ENCODE data around the gene DNAJC10.
"Not testable (repeated sequence)": the region's sequence is repeated elsewhere in the genome, so short reads cannot be mapped to it uniquely, and the experiment has no call there.

The DNAJC10 gene

GRCh38 chr2:182682210-182682609 lies 33.8 kb upstream of the DNAJC10 start:
- peak; percentile 0 for DNase-seq (ENCODE audit: low read depth)
- no peak for TF ChIP-seq CTCF (IDR thresholded peaks at IDR 0.05; ENCODE audit: low read length, missing control alignments)

GRCh38 chr2:182685559-182685958 lies 30.5 kb upstream of the DNAJC10 start:
- no peak for DNase-seq (ENCODE audit: low read depth)
- no peak for TF ChIP-seq CTCF (IDR thresholded peaks at IDR 0.05; ENCODE audit: low read length, missing control alignments)
- no peak overlapping the region for H3K4me3 ChIP-seq (replicated peaks; ENCODE audit: low read depth, low read length)

More at GRCh38 chr2:182682210-182682609, 33.8 kb upstream of the DNAJC10 start:
- no peak overlapping the region for H3K4me3 ChIP-seq (replicated peaks; ENCODE audit: low read depth, low read length)

- not testable (repeated sequence) for DNase-seq (ENCODE audit: low read depth); H3K4me3 ChIP-seq (replicated peaks; ENCODE audit: low read depth, low read length)
Measured at GRCh38 chr2:182686763-182687162, 29.3 kb upstream of the DNAJC10 start.

- H3K4me3 ChIP-seq (replicated peaks; ENCODE audit: low read depth, low read length), result no peak overlapping the region
- no peak for TF ChIP-seq CTCF (IDR thresholded peaks at IDR 0.05; ENCODE audit: low read length, missing control alignments)
- no peak for DNase-seq (ENCODE audit: low read depth)
Measured at GRCh38 chr2:182694189-182694588, 21.9 kb upstream of the DNAJC10 start.

- no peak for TF ChIP-seq CTCF (IDR thresholded peaks at IDR 0.05; ENCODE audit: low read length, missing control alignments)
- H3K4me3 ChIP-seq (replicated peaks; ENCODE audit: low read depth, low read length), result no peak overlapping the region
- no peak for DNase-seq (ENCODE audit: low read depth)
Measured at GRCh38 chr2:182695776-182696175, 20.3 kb upstream of the DNAJC10 start.

- H3K4me3 ChIP-seq (replicated peaks; ENCODE audit: low read depth, low read length), result no peak overlapping the region
- TF ChIP-seq CTCF (IDR thresholded peaks at IDR 0.05; ENCODE audit: low read length, missing control alignments), result no peak
- no peak for DNase-seq (ENCODE audit: low read depth)
Measured at GRCh38 chr2:182698671-182699070, 17.4 kb upstream of the DNAJC10 start.

- no peak for TF ChIP-seq CTCF (IDR thresholded peaks at IDR 0.05; ENCODE audit: low read length, missing control alignments)
- no peak for DNase-seq (ENCODE audit: low read depth)
- H3K4me3 ChIP-seq (replicated peaks; ENCODE audit: low read depth, low read length), result no peak overlapping the region
Measured at GRCh38 chr2:182705761-182706160, 10.3 kb upstream of the DNAJC10 start.
